NCI-H1092 treated with DMSO at 0.1 percent for 48 hours (cell line): ENCODE measurements around the gene CYP19A1.
"Not testable (repeated sequence)": the region's sequence is repeated elsewhere in the genome, so short reads cannot be mapped to it uniquely, and the experiment has no call there.

Source experiments
- DNase-seq: peaks from one replicate; lab custom pipeline; 2025; lab: John Stamatoyannopoulos, UW

Gene CYP19A1

GRCh38 chr15:51290720-51291119, 47.7 kb downstream of the CYP19A1 start:
- DNase-seq, result no peak

- DNase-seq, result no peak
These were observed 49.1 kb downstream of the CYP19A1 start for GRCh38 chr15:51289290-51289689.

GRCh38 chr15:51288143-51289065, 50.0 kb downstream of the CYP19A1 start:
- no peak for DNase-seq

- DNase-seq, result no peak
These were observed 51.6 kb downstream of the CYP19A1 start for GRCh38 chr15:51286816-51287215.

- DNase-seq, result no peak
These were observed 53.0 kb downstream of the CYP19A1 start for GRCh38 chr15:51285399-51285798.

GRCh38 chr15:51284871-51285270, 53.5 kb downstream of the CYP19A1 start:
- DNase-seq, result no peak

- no peak for DNase-seq
These were observed 55.4 kb downstream of the CYP19A1 start for GRCh38 chr15:51283026-51283425.

GRCh38 chr15:51282241-51282640, 56.2 kb downstream of the CYP19A1 start:
- not testable (repeated sequence) for DNase-seq

GRCh38 chr15:51281368-51281967, 56.9 kb downstream of the CYP19A1 start:
- DNase-seq, result peak; percentile 43

- DNase-seq, result no peak
These were observed 57.6 kb downstream of the CYP19A1 start for GRCh38 chr15:51280838-51281237.

GRCh38 chr15:51279391-51279790, 59.0 kb downstream of the CYP19A1 start:
- DNase-seq, result no peak

GRCh38 chr15:51277101-51277500, 61.3 kb downstream of the CYP19A1 start:
- no peak for DNase-seq

GRCh38 chr15:51274956-51275355, 63.4 kb downstream of the CYP19A1 start:
- no peak for DNase-seq

- DNase-seq, result no peak
These were observed 67.7 kb downstream of the CYP19A1 start for GRCh38 chr15:51270706-51271105.

- no peak for DNase-seq
These were observed 68.9 kb downstream of the CYP19A1 start for GRCh38 chr15:51269496-51269895.

- peak; percentile 5 for DNase-seq
These were observed 70.7 kb downstream of the CYP19A1 start for GRCh38 chr15:51267703-51268083.

- DNase-seq, result peak; percentile 6
These were observed 71.2 kb downstream of the CYP19A1 start for GRCh38 chr15:51267051-51267702.

GRCh38 chr15:51266656-51267050, 71.7 kb downstream of the CYP19A1 start:
- no peak for DNase-seq

- no peak for DNase-seq
These were observed 73.3 kb downstream of the CYP19A1 start for GRCh38 chr15:51265037-51265555.

- DNase-seq, result no peak
These were observed 74.7 kb downstream of the CYP19A1 start for GRCh38 chr15:51263726-51264125.

- DNase-seq, result no peak
These were observed 75.3 kb downstream of the CYP19A1 start for GRCh38 chr15:51263116-51263515.

- DNase-seq, result no peak
These were observed 75.9 kb downstream of the CYP19A1 start for GRCh38 chr15:51262463-51262862.

GRCh38 chr15:51261113-51261512, 77.3 kb downstream of the CYP19A1 start:
- not testable (repeated sequence) for DNase-seq
